ENCODE data around the gene CAMK1G. TPM values are rescaled to one million over a fixed set of nuclear protein-coding genes. Genes with fewer than 3 reads are reported as not detected.
A peak's percentile ranks its signal among the peaks of the same experiment; 100 is the strongest.

CAMK1G gene
- polyA plus RNA-seq, 3 donors = 5.6 to 6.3 (median 6.2) TPM

- no peak for DNase-seq (ENCODE audit: low read depth in 3 of 3, low spot score in 2 of 3)
These were observed 22.0 kb upstream of the CAMK1G start for GRCh38 chr1:209561532-209561931.

- DNase-seq (ENCODE audit: low read depth in 3 of 3, low spot score in 2 of 3) = no peak
These were observed 18.7 kb upstream of the CAMK1G start for GRCh38 chr1:209564849-209565248.

GRCh38 chr1:209565759-209566678 lies 17.5 kb upstream of the CAMK1G start:
- peak; percentile 58 to 71 (median 65) for DNase-seq (ENCODE audit: low read depth in 3 of 3, low spot score in 2 of 3)

- DNase-seq (ENCODE audit: low read depth in 3 of 3, low spot score in 2 of 3) = no peak
These were observed 15.8 kb upstream of the CAMK1G start for GRCh38 chr1:209567698-209568175.

- peak in 1 of 3 donors; percentile 52 for DNase-seq (ENCODE audit: low read depth in 3 of 3, low spot score in 2 of 3)
These were observed 13.9 kb upstream of the CAMK1G start for GRCh38 chr1:209569455-209570207.

- DNase-seq (ENCODE audit: low read depth in 3 of 3, low spot score in 2 of 3) = no peak
These were observed 12.8 kb upstream of the CAMK1G start for GRCh38 chr1:209570743-209571142.

- DNase-seq (ENCODE audit: low read depth in 3 of 3, low spot score in 2 of 3) = no peak
These were observed 6.9 kb upstream of the CAMK1G start for GRCh38 chr1:209576392-209577197.

- DNase-seq (ENCODE audit: low read depth in 3 of 3, low spot score in 2 of 3) = no peak
These were observed 6.2 kb upstream of the CAMK1G start for GRCh38 chr1:209577346-209577745.

- no peak for DNase-seq (ENCODE audit: low read depth in 3 of 3, low spot score in 2 of 3)
These were observed 2.9 kb upstream of the CAMK1G start for GRCh38 chr1:209580577-209580976.

- no peak for DNase-seq (ENCODE audit: low read depth in 3 of 3, low spot score in 2 of 3)
These were observed 738 bp downstream of the CAMK1G start for GRCh38 chr1:209584231-209584672.

- no peak for DNase-seq (ENCODE audit: low read depth in 3 of 3, low spot score in 2 of 3)
These were observed 1.7 kb downstream of the CAMK1G start for GRCh38 chr1:209585197-209585596.

- no peak for DNase-seq (ENCODE audit: low read depth in 3 of 3, low spot score in 2 of 3)
These were observed 2.2 kb downstream of the CAMK1G start for GRCh38 chr1:209585672-209586071.

- DNase-seq (ENCODE audit: low read depth in 3 of 3, low spot score in 2 of 3) = no peak
These were observed 2.8 kb downstream of the CAMK1G start for GRCh38 chr1:209586221-209586740.

- no peak for DNase-seq (ENCODE audit: low read depth in 3 of 3, low spot score in 2 of 3)
These were observed 4.3 kb downstream of the CAMK1G start for GRCh38 chr1:209587789-209588188.

- DNase-seq (ENCODE audit: low read depth in 3 of 3, low spot score in 2 of 3) = no peak
These were observed 5.9 kb downstream of the CAMK1G start for GRCh38 chr1:209589440-209589839.

GRCh38 chr1:209589863-209590262 lies 6.3 kb downstream of the CAMK1G start:
- DNase-seq (ENCODE audit: low read depth in 3 of 3, low spot score in 2 of 3) = no peak

- no peak for DNase-seq (ENCODE audit: low read depth in 3 of 3, low spot score in 2 of 3)
These were observed 6.9 kb downstream of the CAMK1G start for GRCh38 chr1:209590405-209590804.

GRCh38 chr1:209593747-209594146 lies 10.2 kb downstream of the CAMK1G start:
- no peak for DNase-seq (ENCODE audit: low read depth in 3 of 3, low spot score in 2 of 3)

- DNase-seq (ENCODE audit: low read depth in 3 of 3, low spot score in 2 of 3) = no peak
These were observed 10.9 kb downstream of the CAMK1G start for GRCh38 chr1:209594440-209594839.

GRCh38 chr1:209595028-209595427 lies 11.5 kb downstream of the CAMK1G start:
- DNase-seq (ENCODE audit: low read depth in 3 of 3, low spot score in 2 of 3) = no peak

Measured in right renal cortex interstitium (tissue), 3 donors.